H9 (cell line): Measurements from ENCODE around the gene SPATA6L. TPM values are rescaled to one million over a fixed set of nuclear protein-coding genes. Genes with fewer than 3 reads are reported as not detected.

Experiments used
- DNase-seq: peaks from one replicate; pipeline ENCODE4 v3.0.0-alpha.2; 2017
- H2AFZ ChIP-seq: one replicate; pipeline ENCODE4 v1.6.1; 2013; ENCODE audit warnings: mild to moderate bottlenecking, low read length, control low read depth, moderate library complexity
- H2AK5ac ChIP-seq: 2 replicates; pipeline ENCODE4 v1.6.1; 2013; ENCODE audit warnings: low read length, control low read depth, mixed read lengths; ENCODE audit not compliant: insufficient read length
- H2BK120ac ChIP-seq: one replicate; pipeline ENCODE4 v1.6.1; 2013; ENCODE audit warnings: low read depth, mild to moderate bottlenecking, low read length, control low read depth, inconsistent platforms; ENCODE audit not compliant: poor library complexity, severe bottlenecking
- H2BK12ac ChIP-seq: 2 replicates; pipeline ENCODE4 v1.6.1; 2013; ENCODE audit warnings: low read length, control low read depth, mixed read lengths, low read depth; ENCODE audit not compliant: insufficient read length
- H2BK15ac ChIP-seq: 2 replicates; pipeline ENCODE4 v1.6.1; 2013; ENCODE audit warnings: low read depth, low read length, control low read depth
- H2BK20ac ChIP-seq: one replicate; pipeline ENCODE4 v1.6.1; 2013; ENCODE audit warnings: low read depth, mild to moderate bottlenecking, low read length, control low read depth, inconsistent platforms; ENCODE audit not compliant: poor library complexity, severe bottlenecking
- H2BK5ac ChIP-seq: 2 replicates; pipeline ENCODE4 v1.6.1; 2013; ENCODE audit warnings: low read length, control low read depth, mixed read lengths; ENCODE audit not compliant: insufficient read length
- H3K14ac ChIP-seq: 2 replicates; pipeline ENCODE4 v1.6.1; 2013; ENCODE audit warnings: low read length, control low read depth; ENCODE audit not compliant: insufficient read depth
- H3K18ac ChIP-seq: 2 replicates; pipeline ENCODE4 v1.6.1; 2013; ENCODE audit warnings: low read depth, mild to moderate bottlenecking, mixed read lengths, low read length, control low read depth; ENCODE audit not compliant: insufficient read length
- H3K23ac ChIP-seq: 2 replicates; pipeline ENCODE4 v1.6.1; 2013; ENCODE audit warnings: low read length, control low read depth, mixed read lengths, low read depth; ENCODE audit not compliant: insufficient read length
- H3K23me2 ChIP-seq: 2 replicates; pipeline ENCODE4 v1.6.1; 2013; ENCODE audit warnings: low read depth, mild to moderate bottlenecking, mixed read lengths, low read length, control low read depth; ENCODE audit not compliant: insufficient read length, poor library complexity, severe bottlenecking
- H3K27ac ChIP-seq: 2 replicates; pipeline ENCODE4 v1.5.1; 2013; ENCODE audit warnings: low read length, control low read depth, mixed read lengths, low read depth; ENCODE audit not compliant: insufficient read length
- H3K27me3 ChIP-seq: 2 replicates; pipeline ENCODE4 v1.6.1; 2013; ENCODE audit warnings: low read length, control low read depth, inconsistent platforms; ENCODE audit not compliant: insufficient read depth
- H3K4ac ChIP-seq: 2 replicates; pipeline ENCODE4 v1.6.1; 2013; ENCODE audit warnings: low read depth, mild to moderate bottlenecking, control low read depth, inconsistent platforms, low read length, moderate library complexity
- H3K4me1 ChIP-seq: 2 replicates; pipeline ENCODE4 v1.6.1; 2013; ENCODE audit warnings: low read length, control low read depth, inconsistent platforms; ENCODE audit not compliant: insufficient read depth
- H3K4me2 ChIP-seq: 2 replicates; pipeline ENCODE4 v1.6.1; 2013; ENCODE audit warnings: low read length, control low read depth, mixed read lengths; ENCODE audit not compliant: insufficient read length, insufficient read depth
- H3K56ac ChIP-seq: 2 replicates; pipeline ENCODE4 v1.6.1; 2013; ENCODE audit warnings: low read depth, mild to moderate bottlenecking, mixed read lengths, low read length, control low read depth; ENCODE audit not compliant: insufficient read length
- H3K79me1 ChIP-seq: 2 replicates; pipeline ENCODE4 v1.6.1; 2013; ENCODE audit warnings: low read depth, mild to moderate bottlenecking, moderate library complexity, low read length, control low read depth, inconsistent platforms; ENCODE audit not compliant: insufficient read depth, poor library complexity, severe bottlenecking
- H3K79me2 ChIP-seq: 2 replicates; pipeline ENCODE4 v1.6.1; 2013; ENCODE audit warnings: low read length, control low read depth, inconsistent platforms; ENCODE audit not compliant: insufficient read depth
- H3K9ac ChIP-seq: 2 replicates; pipeline ENCODE4 v1.6.1; 2013; ENCODE audit warnings: low read length, control low read depth, mixed read lengths; ENCODE audit not compliant: insufficient read length; ENCODE audit errors: extremely low read depth
- H3K9me3 ChIP-seq: one replicate; pipeline ENCODE4 v1.6.1; 2013; ENCODE audit warnings: low read depth, low read length, inconsistent platforms; ENCODE audit not compliant: control insufficient read depth
- H3T11ph ChIP-seq: one replicate; pipeline ENCODE4 v1.6.1; 2013; ENCODE audit warnings: mild to moderate bottlenecking, low read length, control low read depth, inconsistent platforms
- H4K20me1 ChIP-seq: one replicate; pipeline ENCODE4 v1.6.1; 2013; ENCODE audit not compliant: control insufficient read depth, insufficient read length, insufficient read depth
- H4K5ac ChIP-seq: 2 replicates; pipeline ENCODE4 v1.6.1; 2013; ENCODE audit warnings: low read depth, mild to moderate bottlenecking, mixed read lengths, low read length, control low read depth; ENCODE audit not compliant: insufficient read length
- H4K8ac ChIP-seq: replicated peaks from 2 replicates; pipeline ENCODE4 v1.6.1; 2013; ENCODE audit warnings: low read length, control low read depth, mixed read lengths, low read depth; ENCODE audit not compliant: insufficient read length
- H4K91ac ChIP-seq: 2 replicates; pipeline ENCODE4 v1.6.1; 2013; ENCODE audit warnings: low read depth, mild to moderate bottlenecking, moderate library complexity, mixed read lengths, low read length, control low read depth; ENCODE audit not compliant: insufficient read length
- H3K27ac Mint-ChIP-seq, 3 experiments: 2 replicates in 2 of 3; 3 replicates in 1 of 3; pipeline ENCODE4 v1.8.0; 2020 to 2021; ENCODE audit warnings: mixed read lengths in 3 of 3, mild to moderate bottlenecking in 1 of 3, moderate library complexity in 1 of 3
- H3K27me3 Mint-ChIP-seq: 2 replicates; pipeline ENCODE4 v1.8.0; 2021; ENCODE audit warnings: low read depth, mild to moderate bottlenecking, moderate library complexity, mixed read lengths
- H3K36me3 Mint-ChIP-seq, 3 experiments: 2 replicates in 2 of 3; 3 replicates in 1 of 3; pipeline ENCODE4 v1.8.0; 2020 to 2021; ENCODE audit warnings: low read depth in 3 of 3, mixed read lengths in 3 of 3; ENCODE audit not compliant: insufficient read depth in 1 of 3
- H3K4me1 Mint-ChIP-seq, 2 experiments: 2 replicates each; pipeline ENCODE4 v1.8.0; 2020; ENCODE audit warnings: mixed read lengths in 2 of 2
- H3K4me3 Mint-ChIP-seq, 2 experiments: 2 replicates in 1 of 2; 3 replicates in 1 of 2; pipeline ENCODE4 v1.8.0; 2020 to 2021; ENCODE audit warnings: mild to moderate bottlenecking in 2 of 2, mixed read lengths in 2 of 2, moderate library complexity in 1 of 2
- H3K9me3 Mint-ChIP-seq, 2 experiments: 2 replicates in 1 of 2; 3 replicates in 1 of 2; pipeline ENCODE4 v1.8.0; 2020; ENCODE audit warnings: mild to moderate bottlenecking in 2 of 2, mixed read lengths in 2 of 2, moderate library complexity in 1 of 2
- WGBS: extraction: QIAGEN DNeasy Blood & Tissue Kit; methylation state at CpG from one replicate; pipeline ENCODE4 v1.1.7; 2013; ENCODE audit warnings: missing lambda C conversion rate, low lambda C conversion rate, mixed read lengths; ENCODE audit not compliant: insufficient read length; ENCODE audit errors: extremely low coverage; 5-methylcytosine and 5-hydroxymethylcytosine counted together
- total RNA-seq: library from RNA; stranded (reverse); gene quantifications from 2 replicates; pipeline ENCODE4 v1.2.1, GENCODE V29; 2021
- TF ChIP-seq, protein P1 (sequence below): fragments of 200-600 bp; sonication (generic); conservative IDR thresholded peaks from 3 replicates; pipeline ENCODE4 v1.8.0; 2021; ENCODE audit warnings: antibody characterized with exemption, mild to moderate bottlenecking

Gene SPATA6L
- total RNA-seq, 1 experiment from 2014 or later = 0.87 TPM

DNA sequence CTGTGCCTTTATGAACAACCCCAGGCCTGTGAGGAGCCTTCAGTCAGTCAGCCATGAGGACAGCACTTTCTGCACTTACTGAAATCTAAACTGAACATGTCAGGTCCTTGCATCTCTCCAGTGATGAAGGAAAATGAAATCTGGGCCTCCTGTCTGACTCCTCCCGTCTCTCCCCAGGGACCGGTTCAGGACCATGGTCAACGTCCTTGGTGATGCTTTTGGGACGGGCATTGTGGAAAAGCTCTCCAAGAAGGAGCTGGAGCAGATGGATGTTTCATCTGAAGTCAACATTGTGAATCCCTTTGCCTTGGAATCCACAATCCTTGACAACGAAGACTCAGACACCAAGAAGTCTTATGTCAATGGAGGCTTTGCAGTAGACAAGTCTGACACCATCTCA, 81.1 kb downstream of the SPATA6L start:
- H3K18ac ChIP-seq = no peak overlapping the region

More for the DNA sequence above, 81.1 kb downstream of the SPATA6L start:
- H3K14ac ChIP-seq = no peak overlapping the region
- H3K79me2 ChIP-seq = no peaks in the 10 kb centered on the region
- no peak for DNase-seq
- no peak overlapping the region for H3K23ac ChIP-seq
- H2AFZ ChIP-seq = no peak overlapping the region
- TF ChIP-seq, protein P1, sequence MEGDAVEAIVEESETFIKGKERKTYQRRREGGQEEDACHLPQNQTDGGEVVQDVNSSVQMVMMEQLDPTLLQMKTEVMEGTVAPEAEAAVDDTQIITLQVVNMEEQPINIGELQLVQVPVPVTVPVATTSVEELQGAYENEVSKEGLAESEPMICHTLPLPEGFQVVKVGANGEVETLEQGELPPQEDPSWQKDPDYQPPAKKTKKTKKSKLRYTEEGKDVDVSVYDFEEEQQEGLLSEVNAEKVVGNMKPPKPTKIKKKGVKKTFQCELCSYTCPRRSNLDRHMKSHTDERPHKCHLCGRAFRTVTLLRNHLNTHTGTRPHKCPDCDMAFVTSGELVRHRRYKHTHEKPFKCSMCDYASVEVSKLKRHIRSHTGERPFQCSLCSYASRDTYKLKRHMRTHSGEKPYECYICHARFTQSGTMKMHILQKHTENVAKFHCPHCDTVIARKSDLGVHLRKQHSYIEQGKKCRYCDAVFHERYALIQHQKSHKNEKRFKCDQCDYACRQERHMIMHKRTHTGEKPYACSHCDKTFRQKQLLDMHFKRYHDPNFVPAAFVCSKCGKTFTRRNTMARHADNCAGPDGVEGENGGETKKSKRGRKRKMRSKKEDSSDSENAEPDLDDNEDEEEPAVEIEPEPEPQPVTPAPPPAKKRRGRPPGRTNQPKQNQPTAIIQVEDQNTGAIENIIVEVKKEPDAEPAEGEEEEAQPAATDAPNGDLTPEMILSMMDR = no peak
- no peaks in the 10 kb centered on the region; the same call in 1 of the 2 replicates for H3K4me1 ChIP-seq
- no peak overlapping the region for H2BK120ac ChIP-seq
- no peak overlapping the region for H2BK5ac ChIP-seq
- H4K8ac ChIP-seq = no peak overlapping the region
- no peak overlapping the region for H3K27ac ChIP-seq
- H2BK15ac ChIP-seq = no peak overlapping the region
- no CpG with 5 or more reads among the region's 5 CpGs for WGBS
- no peak overlapping the region for H3K9ac ChIP-seq
- no peak overlapping the region for H3K4me2 ChIP-seq
- Mint-ChIP-seq H3K9me3 (no peaks in the 10 kb centered on the region), H3K27me3 (no peaks in the 10 kb centered on the region), H3K36me3 (peaks cover 0 to 2% (median 0%) of the 10 kb centered on the region in 3 experiments; a peak in 2 of 7 replicates), H3K4me3 (no peak overlapping the region), H3K27ac (no peak overlapping the region; a peak in 1 of 7 replicates), H3K4me1 (peaks cover 0 to 5% of the 10 kb centered on the region in 2 experiments; a peak in 2 of 4 replicates)
- no peaks in the 10 kb centered on the region for H3K23me2 ChIP-seq
- H4K91ac ChIP-seq = no peak overlapping the region
- H4K5ac ChIP-seq = no peak overlapping the region
- no peaks in the 10 kb centered on the region for H4K20me1 ChIP-seq
- H3K9me3 ChIP-seq = no peaks in the 10 kb centered on the region
- no peak overlapping the region for H2BK12ac ChIP-seq
- no peak overlapping the region for H3K4ac ChIP-seq
- H3T11ph ChIP-seq = no peak overlapping the region
- H3K56ac ChIP-seq = no peak overlapping the region
- no peak overlapping the region for H2AK5ac ChIP-seq
- no peak overlapping the region for H2BK20ac ChIP-seq
- no peaks in the 10 kb centered on the region for H3K79me1 ChIP-seq
- no peaks in the 10 kb centered on the region for H3K27me3 ChIP-seq
